Activated naive CD4-positive, alpha-beta T cell treated with anti-CD3 and anti-CD28 coated beads for 36 hours (primary cell): ENCODE measurements around the gene CLEC5A. TPM values are rescaled to one million over a fixed set of nuclear protein-coding genes. Genes with fewer than 3 reads are reported as not detected.

Experiments
- CTCF ChIA-PET: fragments of 350-600 bp; sonication (Branson Sonifier 250); formaldehyde crosslinking; loops from one replicate; lab custom pipeline; 2021; ENCODE audit warnings: antibody characterized with exemption; lab: Charles Lee
- DNase-seq: peaks from one replicate; pipeline ENCODE4 v3.0.0-alpha.2; 2020
- H3K27ac Mint-ChIP-seq: one replicate; pipeline ENCODE4 v1.8.0; 2021; ENCODE audit warnings: mild to moderate bottlenecking, mixed read lengths
- H3K27me3 Mint-ChIP-seq: one replicate; pipeline ENCODE4 v1.8.0; 2021; ENCODE audit warnings: low read depth, mixed read lengths
- H3K36me3 Mint-ChIP-seq: one replicate; pipeline ENCODE4 v1.8.0; 2021; ENCODE audit warnings: low read depth, mixed read lengths
- H3K4me1 Mint-ChIP-seq: one replicate; pipeline ENCODE4 v1.8.0; 2021; ENCODE audit warnings: low read depth, mixed read lengths
- H3K4me3 Mint-ChIP-seq: one replicate; pipeline ENCODE4 v1.8.0; 2021; ENCODE audit warnings: mild to moderate bottlenecking, moderate library complexity, mixed read lengths
- H3K9me3 Mint-ChIP-seq: one replicate; pipeline ENCODE4 v1.8.0; 2021; ENCODE audit warnings: mixed read lengths
- intact Hi-C: fragments of 100-400 bp; cut with micrococcal nuclease; formaldehyde crosslinking; loops from one replicate; pipeline ENCODE4 v1.15.1; 2023
- total RNA-seq, 2 experiments: library from RNA; stranded (reverse); gene quantifications; one replicate each; pipeline ENCODE4 v1.2.3, GENCODE V29; 2021

CLEC5A gene
- total RNA-seq, 2 experiments from 2014 or later = not detected

- Mint-ChIP-seq H3K4me3 (no peak overlapping the region), H3K36me3 (no peaks in the 10 kb centered on the region), H3K27ac (no peak overlapping the region), H3K4me1 (no peaks in the 10 kb centered on the region), H3K9me3 (no peaks in the 10 kb centered on the region), H3K27me3 (peaks cover 8% of the 10 kb centered on the region)
- intact Hi-C loops = no loop called here
- CTCF ChIA-PET = no interaction called here
- no peak for DNase-seq
Measured at GRCh38 chr7:141889321-141889720, 57.5 kb downstream of the CLEC5A start.

DNA sequence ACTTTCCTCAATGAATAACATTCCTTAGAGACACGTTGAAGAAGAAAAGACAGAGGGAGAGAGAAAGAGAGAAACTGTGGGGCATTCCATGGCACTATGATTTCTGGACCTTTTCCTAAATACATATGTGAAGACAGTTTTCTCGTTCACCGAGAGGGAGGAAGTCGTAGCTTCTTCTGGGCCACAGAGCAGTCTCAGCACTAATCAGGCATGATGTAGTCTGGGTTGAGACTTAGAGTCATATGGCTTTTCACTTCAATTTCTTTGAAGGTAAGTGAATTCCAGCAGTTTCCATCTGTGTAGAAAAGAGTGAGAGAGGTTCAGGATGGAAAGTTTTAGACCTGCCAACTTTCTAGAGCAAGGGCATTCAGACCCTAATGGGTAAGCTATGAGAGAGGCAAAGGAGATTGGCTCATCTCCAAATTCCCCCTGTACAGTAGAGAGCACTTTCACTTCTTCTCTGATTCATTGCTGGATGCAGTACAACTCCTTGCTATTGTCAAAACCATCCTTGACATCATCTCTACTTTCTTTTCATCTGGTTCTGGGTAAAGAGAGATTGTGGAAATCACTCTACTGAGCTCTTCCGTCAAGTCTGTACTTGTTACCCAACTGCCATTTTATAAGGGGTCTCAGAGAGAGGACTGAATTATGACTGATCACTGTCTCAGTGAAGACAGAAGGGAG, 62.1 kb downstream of the CLEC5A start:
- Mint-ChIP-seq H3K36me3 (no peaks in the 10 kb centered on the region), H3K9me3 (peaks cover 2% of the 10 kb centered on the region)
- CTCF ChIA-PET = no interaction called here

GRCh38 chr7:141880960-141881359, 65.8 kb downstream of the CLEC5A start:
- no peak overlapping the region for H3K27ac Mint-ChIP-seq
- intact Hi-C loops = no loop called here
- H3K4me3 Mint-ChIP-seq = no peak overlapping the region
- H3K9me3 Mint-ChIP-seq = peaks cover 2% of the 10 kb centered on the region
- peaks cover 7% of the 10 kb centered on the region for H3K27me3 Mint-ChIP-seq
- no peak for DNase-seq
- CTCF ChIA-PET = no interaction called here
- H3K36me3 Mint-ChIP-seq = no peaks in the 10 kb centered on the region
- no peaks in the 10 kb centered on the region for H3K4me1 Mint-ChIP-seq

More for the DNA sequence above, 62.1 kb downstream of the CLEC5A start:
- Mint-ChIP-seq H3K27me3 (peaks cover 9% of the 10 kb centered on the region), H3K4me1 (no peaks in the 10 kb centered on the region), H3K4me3 (no peak overlapping the region), H3K27ac (no peak overlapping the region)
- DNase-seq = no peak
- intact Hi-C loops = no loop called here

GRCh38 chr7:141877365-141877764, 69.4 kb downstream of the CLEC5A start:
- Mint-ChIP-seq H3K27ac (no peak overlapping the region), H3K9me3 (no peaks in the 10 kb centered on the region), H3K4me1 (no peaks in the 10 kb centered on the region), H3K4me3 (no peak overlapping the region), H3K36me3 (no peaks in the 10 kb centered on the region), H3K27me3 (peaks cover 6% of the 10 kb centered on the region)
- intact Hi-C loops = no loop called here
- CTCF ChIA-PET = no interaction called here
- DNase-seq = no peak

Other genes with a start within 250 kb of the CLEC5A start
- gene DENND11, start 244.8 kb downstream of the CLEC5A start, total RNA-seq = 10 to 100 TPM; 29.8 to 30.7 TPM
- gene WEE2, start 238.6 kb downstream of the CLEC5A start, total RNA-seq = not detected
- 100 to 1,000 TPM; 202 to 230 TPM for gene SSBP1, start 208.6 kb downstream of the CLEC5A start, total RNA-seq
- under 1 TPM; 0.69 to 0.96 TPM for gene TAS2R3, start 182.9 kb downstream of the CLEC5A start, total RNA-seq
- gene TAS2R4, start 170.3 kb downstream of the CLEC5A start, total RNA-seq = under 1 TPM; 0.38 to 0.40 TPM
- under 1 TPM; 0.95 to 0.99 TPM for gene TAS2R5, start 156.8 kb downstream of the CLEC5A start, total RNA-seq
- gene PRSS37, start 105.5 kb downstream of the CLEC5A start, total RNA-seq = not detected
- gene OR9A4, start 30.6 kb downstream of the CLEC5A start, total RNA-seq = not detected
- gene TAS2R38, start 26.8 kb upstream of the CLEC5A start, total RNA-seq = not detected
- not detected for gene MGAM, start 48.9 kb upstream of the CLEC5A start, total RNA-seq
- gene MGAM2, start 164.7 kb upstream of the CLEC5A start, total RNA-seq = not detected